GM15510 (cell line): Measurements from ENCODE around the gene ZNF451.

Experiments
- POLR2A ChIP-seq: IDR thresholded peaks from 3 replicates; pipeline ENCODE4 v1.6.1; 2011; ENCODE audit warnings: borderline replicate concordance; ENCODE audit not compliant: insufficient read length; ENCODE audit errors: extremely low read depth

The ZNF451 gene

DNA sequence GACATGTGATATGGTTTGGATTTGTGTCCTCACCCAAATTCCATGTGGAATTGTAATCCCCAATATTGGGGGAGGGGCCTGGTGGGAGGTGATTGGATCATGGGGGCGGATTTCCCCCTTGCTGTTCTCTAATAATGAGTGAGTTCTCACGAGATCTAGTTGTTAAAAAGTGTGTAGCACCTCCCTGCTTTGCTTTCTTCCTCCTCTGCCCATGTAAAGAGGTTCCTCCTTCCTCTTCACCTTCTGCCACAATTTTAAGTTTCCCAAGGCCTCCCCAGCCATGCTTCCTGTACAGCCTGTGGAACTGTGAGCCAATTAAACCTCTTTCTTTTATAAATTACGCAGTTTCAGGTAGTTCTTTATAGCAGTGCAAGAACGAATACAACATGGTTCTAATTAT lies 2.1 kb upstream of the ZNF451 start:
- no peak for TF ChIP-seq POLR2A

DNA sequence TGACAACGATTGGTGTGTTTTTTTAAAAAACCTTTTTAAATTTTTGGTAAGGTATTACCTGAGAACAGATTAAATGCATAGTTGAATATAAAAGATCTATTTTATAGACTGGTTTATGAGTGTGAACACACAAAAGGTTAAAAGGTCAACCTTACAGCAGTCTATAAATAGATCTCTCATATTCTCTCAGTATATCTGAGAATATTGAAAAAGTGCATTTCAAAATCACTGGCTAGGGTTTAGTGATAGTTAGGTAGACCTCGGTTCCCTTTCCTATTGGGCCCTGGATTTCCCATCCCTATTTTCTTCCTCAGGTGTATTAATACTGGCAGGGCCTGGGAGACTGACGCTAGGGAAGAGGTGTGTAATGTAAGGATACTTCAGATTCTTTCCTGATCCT lies 723 bp upstream of the ZNF451 start:
- no peak for TF ChIP-seq POLR2A

DNA sequence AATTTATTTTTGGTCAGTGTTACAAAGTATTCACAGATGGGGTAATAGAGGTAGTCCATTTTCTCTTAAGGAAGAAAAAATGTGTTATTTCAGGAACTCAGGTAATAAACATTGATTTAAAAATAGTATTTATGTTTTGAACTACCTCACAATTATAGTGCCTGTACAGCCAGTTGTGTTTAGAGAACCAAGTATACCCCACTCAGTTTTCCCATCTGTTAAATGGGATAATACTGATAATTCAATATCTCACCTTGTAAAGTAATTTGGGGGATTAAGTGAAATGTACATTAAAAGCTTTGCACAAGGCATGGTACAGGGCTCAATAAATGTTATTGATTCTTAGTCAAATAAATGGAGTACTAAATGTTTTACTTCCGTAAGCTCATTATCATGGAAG lies 4.7 kb downstream of the ZNF451 start:
- no peak for TF ChIP-seq POLR2A

DNA sequence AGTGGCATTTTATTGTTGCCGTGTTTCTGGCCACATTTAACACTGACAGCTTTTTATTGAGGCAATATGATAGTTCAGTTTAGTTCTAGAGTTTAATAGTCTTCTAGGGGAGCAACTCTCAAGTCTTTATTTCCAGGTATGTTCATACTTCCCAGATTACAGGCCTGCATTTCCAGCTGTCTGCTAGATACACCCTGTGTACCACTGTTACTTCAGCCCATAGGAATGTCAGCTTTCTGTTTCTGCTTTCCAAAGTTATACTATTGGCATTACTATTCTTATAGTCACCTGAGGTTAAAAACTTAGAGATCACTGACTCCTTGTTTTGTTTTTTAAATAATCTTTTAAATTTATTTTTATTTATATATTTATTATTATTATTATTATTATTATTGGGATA lies 7.6 kb downstream of the ZNF451 start:
- TF ChIP-seq POLR2A = no peak

DNA sequence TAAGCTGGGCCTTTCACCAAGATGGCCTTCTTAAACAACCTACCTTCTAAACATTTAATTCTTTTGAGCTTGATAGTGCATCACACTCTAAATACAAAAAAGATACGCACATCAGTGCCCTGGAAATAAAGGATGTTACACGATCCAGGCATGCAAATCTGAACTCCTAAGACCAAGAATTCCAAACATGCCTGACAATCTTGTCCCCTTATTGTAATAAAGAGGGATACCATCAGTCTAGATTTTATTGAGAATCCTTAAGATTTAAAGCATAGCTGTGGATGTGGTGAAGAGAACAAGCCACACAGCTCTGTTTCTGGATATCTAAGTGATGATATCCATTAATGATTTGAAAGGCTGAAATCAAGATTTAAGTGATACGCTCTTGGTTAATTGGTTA lies 13.0 kb downstream of the ZNF451 start:
- TF ChIP-seq POLR2A = no peak

DNA sequence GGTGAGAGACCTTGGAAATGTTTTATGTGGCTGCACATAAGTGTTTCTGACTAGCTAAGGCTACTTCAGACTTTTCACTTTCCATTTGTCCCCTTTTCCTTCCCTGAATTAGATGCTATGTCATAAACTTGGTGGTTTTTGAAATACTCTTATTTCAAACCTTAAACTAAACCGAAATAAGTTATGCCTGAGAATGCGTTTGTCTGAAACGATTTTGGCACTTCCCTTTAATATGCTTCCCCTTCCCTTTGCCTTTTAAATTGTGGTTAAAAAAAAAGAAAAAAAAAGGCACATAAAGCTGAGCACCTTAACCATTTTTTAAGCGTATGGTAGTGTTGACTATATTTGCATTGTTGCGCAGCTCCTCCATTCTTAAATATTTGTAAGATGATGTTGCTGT lies 14.3 kb downstream of the ZNF451 start:
- TF ChIP-seq POLR2A = no peak

DNA sequence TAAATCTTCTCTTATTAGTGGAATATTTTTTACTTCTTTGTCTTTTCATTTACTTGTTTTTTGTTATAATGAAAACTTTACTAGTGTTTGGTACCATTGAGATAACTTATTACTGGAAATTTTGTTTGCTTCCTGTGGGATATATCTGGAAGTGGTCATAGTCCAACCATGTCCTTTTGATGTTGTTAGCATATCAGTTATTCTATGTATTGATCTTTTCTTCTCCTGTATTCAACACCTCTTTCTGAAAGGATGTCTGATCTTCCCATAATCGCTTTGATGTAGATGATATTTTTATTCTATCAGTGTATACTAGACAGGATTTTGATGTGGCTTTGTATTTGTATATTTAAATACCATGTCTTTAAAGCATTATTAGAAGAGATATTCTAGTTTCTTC lies 17.0 kb downstream of the ZNF451 start:
- no peak for TF ChIP-seq POLR2A

DNA sequence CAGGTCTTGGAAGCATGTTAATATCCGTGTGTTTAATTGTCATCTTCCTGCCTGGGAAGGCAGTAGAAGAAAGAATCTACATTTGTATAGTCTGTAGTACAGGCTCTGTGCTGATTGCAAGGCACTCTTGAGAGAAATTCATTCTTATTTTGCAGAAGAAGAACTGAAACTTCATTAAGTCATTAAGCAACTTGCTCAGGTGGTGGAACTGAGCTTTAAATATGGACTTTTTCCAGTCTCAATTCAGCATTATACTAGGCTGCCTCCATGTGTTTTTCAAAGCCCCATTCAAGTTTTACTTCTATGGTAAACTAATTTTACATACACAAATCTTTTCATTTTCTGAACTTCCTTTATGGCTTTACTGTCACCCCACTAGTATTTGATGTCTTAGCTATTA lies 18.7 kb downstream of the ZNF451 start:
- TF ChIP-seq POLR2A = no peak

DNA sequence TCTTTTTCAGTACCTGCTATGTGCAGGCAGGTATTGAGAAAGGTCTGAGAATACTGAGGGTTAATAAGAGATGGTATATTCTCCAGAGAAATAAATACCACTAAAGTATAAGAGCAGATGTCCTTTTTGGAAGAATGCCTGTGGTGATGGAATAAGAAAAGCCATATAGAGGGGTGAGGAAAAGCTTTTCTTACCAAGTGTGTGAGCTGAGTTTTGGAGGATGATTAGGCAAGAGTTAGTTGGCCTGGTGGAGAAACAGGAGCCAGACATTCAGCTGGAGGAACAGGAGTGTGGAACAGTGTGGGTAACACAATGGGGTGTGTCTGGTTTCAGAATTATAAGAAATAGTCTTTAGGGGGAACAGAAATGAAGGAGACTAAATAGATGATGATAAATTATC lies 19.9 kb downstream of the ZNF451 start:
- TF ChIP-seq POLR2A = no peak

DNA sequence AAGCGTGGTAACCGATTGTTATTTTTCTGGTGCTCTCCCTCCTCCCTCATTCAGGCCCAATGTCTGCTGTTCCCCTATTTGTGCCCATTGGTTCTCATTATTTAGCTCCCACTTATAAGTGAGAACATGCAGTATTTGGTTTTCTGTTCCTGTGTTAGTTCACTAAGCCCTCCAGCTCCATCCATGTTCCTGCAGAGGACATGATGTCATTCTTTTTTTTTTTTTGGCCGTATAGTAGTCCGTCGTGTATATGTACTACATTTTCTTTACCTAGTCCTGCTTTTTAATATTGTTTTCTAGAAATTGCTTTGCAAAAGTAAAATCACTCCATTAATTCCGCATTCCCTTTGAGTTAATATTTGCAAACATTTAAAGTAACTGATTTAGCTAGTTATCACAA lies 23.1 kb downstream of the ZNF451 start:
- no peak for TF ChIP-seq POLR2A

DNA sequence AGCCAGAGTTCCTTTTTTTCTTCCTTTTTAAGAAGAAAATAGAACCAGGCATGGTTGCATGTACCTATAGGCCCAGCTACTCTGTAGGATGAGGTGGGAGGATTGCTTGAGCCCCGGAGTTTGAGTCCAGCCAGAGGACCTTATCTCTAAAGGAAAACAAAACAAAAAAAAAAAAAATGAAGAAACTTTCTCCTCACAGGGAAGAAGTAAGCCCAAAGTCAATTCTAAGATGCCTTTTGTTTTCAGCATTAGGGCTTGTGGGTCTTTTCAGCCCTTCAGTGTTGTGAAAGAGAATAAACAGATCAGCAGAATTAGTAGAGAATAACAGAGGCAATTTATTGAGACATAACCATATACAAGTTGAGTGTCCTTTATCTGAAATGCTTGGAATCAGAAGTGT lies 26.8 kb downstream of the ZNF451 start:
- no peak for TF ChIP-seq POLR2A

DNA sequence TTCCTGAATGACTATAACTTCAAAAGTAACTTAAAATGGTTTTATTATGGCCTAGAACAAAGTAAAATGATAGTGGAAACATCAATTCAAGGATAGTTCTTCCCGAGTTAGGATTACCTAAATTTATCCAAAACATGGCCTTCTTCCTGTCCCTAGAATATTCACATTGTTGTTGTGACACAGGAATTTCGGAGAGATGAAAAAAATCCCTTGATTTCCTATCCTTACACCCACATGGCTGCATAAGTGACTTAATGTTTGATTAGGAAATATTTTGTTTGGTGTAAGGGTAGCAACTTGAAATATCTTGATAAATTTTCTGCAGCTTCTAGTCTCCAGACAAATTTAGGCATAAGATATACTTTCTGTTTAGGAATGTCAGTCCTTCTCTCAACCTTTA lies 27.8 kb downstream of the ZNF451 start:
- TF ChIP-seq POLR2A = no peak

DNA sequence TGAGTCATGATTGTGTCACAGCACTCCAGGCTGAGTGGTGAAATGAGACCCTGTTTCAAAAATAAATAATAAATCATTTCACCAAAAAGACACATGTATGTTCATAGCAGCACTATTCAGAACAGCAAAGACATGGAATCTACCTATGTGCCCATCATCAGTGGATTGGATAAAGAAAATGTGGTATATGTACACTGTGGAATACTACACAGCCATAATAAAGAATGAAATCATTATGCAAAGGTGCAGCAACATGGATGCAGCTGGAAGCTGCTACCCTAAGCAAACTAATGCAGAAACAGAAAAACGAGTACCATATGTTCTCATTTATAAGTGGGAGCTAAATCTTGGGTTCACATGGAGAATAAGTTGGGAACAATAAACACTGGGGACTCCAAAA lies 33.1 kb downstream of the ZNF451 start:
- no peak for TF ChIP-seq POLR2A

DNA sequence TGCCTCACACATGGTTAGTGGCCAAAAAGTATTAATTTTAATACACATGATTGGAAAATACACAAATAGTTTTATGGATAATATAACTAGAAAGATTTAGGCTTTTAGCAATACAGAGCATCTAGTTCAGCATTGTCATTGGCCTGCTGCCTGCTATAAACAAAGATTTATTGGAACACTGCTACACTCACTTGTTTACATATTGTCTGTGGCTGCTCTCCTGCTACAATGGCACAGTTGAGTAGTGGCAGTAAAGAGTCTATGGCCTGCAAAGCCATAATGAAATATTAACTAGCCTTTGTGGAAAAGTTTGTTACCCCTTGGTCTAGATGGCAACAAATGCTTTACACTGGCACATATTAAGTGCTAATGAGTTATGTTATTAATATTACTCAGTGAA lies 37.8 kb downstream of the ZNF451 start:
- TF ChIP-seq POLR2A = no peak

DNA sequence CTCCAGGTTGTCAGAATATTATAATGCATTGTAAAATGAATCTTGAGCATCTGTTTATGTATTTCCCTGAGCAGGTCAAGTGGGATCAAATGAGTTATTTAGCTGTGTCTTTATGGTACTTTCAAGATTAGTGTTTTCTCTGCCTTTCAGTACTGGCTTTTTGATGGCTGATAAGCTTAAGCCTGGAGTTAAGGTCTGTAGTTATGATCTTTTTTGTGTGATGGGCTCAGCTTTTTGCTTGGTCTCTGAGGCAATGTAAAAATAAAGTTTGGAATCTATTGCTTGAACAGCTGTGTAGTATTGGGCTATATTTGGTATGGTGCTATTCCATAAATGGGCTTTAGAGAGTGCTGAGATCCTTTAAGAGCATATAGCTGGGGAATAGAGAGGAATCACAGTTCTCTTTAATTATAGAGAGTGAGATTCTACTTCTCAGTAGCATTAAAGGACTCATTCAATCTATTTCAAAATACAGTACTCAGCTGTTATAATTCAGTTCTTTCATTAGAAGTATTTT lies 40.7 kb downstream of the ZNF451 start:
- no peak for TF ChIP-seq POLR2A

DNA sequence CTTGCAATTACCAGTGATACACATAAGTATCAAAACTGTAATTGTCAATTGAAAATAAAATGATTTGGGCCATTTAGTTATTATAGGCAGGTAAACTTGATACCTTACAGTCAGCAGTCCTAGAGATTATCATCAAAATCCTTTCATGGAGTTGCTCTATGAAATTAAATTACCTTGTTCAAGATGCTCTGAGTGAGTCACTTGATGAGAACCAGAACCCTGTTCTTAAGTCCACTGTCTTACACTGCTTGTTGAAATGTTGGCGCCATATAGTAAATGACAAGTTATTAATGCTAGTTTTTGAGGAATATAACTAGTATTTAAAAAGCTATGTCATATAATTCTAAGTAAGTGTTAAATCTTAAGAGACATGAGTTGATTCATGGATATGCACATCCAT lies 45.0 kb downstream of the ZNF451 start:
- TF ChIP-seq POLR2A = no peak

DNA sequence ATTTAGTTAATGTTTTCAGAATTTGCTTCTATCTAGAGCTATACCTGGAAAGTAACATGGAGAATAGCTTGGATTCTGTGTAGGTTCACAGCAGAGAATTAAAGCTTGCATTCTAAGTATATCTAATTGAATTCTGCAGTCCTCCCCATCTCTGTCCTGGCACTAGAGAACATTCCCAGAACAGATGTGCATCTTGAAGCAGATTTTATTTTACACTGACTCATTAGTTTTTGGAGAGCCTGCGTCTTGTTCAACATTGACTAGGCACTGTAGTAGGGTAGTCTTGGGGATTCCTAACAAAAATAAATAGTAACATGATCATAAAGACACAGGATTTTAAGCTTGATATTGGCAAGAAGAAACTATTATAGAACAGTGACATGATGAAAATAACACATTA lies 45.9 kb downstream of the ZNF451 start:
- TF ChIP-seq POLR2A = no peak
